Right renal pelvis (tissue), 4 donors: ENCODE measurements around the gene MIB2. TPM values are rescaled to one million over a fixed set of nuclear protein-coding genes. Genes with fewer than 3 reads are reported as not detected.

Source experiments
- DNase-seq, 4 donors: peaks; one replicate each; pipeline ENCODE4 v3.0.0-alpha.2; 2013; ENCODE audit warnings: low read depth in 4 of 4, low spot score in 3 of 4, missing footprints in 1 of 4
- polyA plus RNA-seq, 4 donors: library from polyadenylated mRNA; unstranded; fragments of 120-200 nt; gene quantifications; one replicate each; pipeline ENCODE4 v1.2.1, GENCODE V29; 2013; ENCODE audit not compliant: insufficient read length in 4 of 4

Gene MIB2
- polyA plus RNA-seq, 4 donors: 32.2 to 63.4 (median 38.2) TPM

GRCh38 chr1:1597275-1597930, 17.9 kb upstream of the MIB2 start:
- no peak for DNase-seq

GRCh38 chr1:1598051-1598719, 17.1 kb upstream of the MIB2 start:
- no peak for DNase-seq

- DNase-seq: no peak
Observed at GRCh38 chr1:1598720-1599029, 16.6 kb upstream of the MIB2 start.

- no peak for DNase-seq
Observed at GRCh38 chr1:1599030-1599934, 16.0 kb upstream of the MIB2 start.

GRCh38 chr1:1599935-1600860, 15.1 kb upstream of the MIB2 start, which contains the start of gene FNDC10:
Gene FNDC10, minus strand, starts transcription at chr1:1600135. Its CDS starts 120 bp downstream, at chr1:1600015.
- DNase-seq: no peak

GRCh38 chr1:1600861-1601563, 14.3 kb upstream of the MIB2 start:
- no peak for DNase-seq

GRCh38 chr1:1601564-1602303, 13.6 kb upstream of the MIB2 start:
- DNase-seq: no peak

GRCh38 chr1:1602304-1602967, 12.9 kb upstream of the MIB2 start:
- DNase-seq: no peak

GRCh38 chr1:1602968-1603506, 12.3 kb upstream of the MIB2 start:
- DNase-seq: no peak

- no peak for DNase-seq
Observed at GRCh38 chr1:1603671-1604373, 11.5 kb upstream of the MIB2 start.

- DNase-seq: no peak
Observed at GRCh38 chr1:1604374-1605033, 10.8 kb upstream of the MIB2 start.

GRCh38 chr1:1605034-1605591, 10.2 kb upstream of the MIB2 start:
- no peak for DNase-seq

GRCh38 chr1:1605724-1606123, 9.6 kb upstream of the MIB2 start:
- DNase-seq: no peak

- DNase-seq: no peak
Observed at GRCh38 chr1:1606232-1606631, 9.1 kb upstream of the MIB2 start.

GRCh38 chr1:1609822-1610485, 5.3 kb upstream of the MIB2 start:
- DNase-seq: no peak

GRCh38 chr1:1610796-1611195, 4.5 kb upstream of the MIB2 start:
- no peak for DNase-seq

GRCh38 chr1:1612104-1612400, 3.2 kb upstream of the MIB2 start:
- DNase-seq: no peak
